HepG2 (cell line): ENCODE measurements around the gene UBE2M. TPM values are rescaled to one million over a fixed set of nuclear protein-coding genes. Genes with fewer than 3 reads are reported as not detected.
A peak's percentile ranks its signal among the peaks of the same experiment; 100 is the strongest.

Experiments
- ATF6 ChIP-seq: sonication (generic); formaldehyde crosslinking; conservative IDR thresholded peaks from 2 replicates; pipeline ENCODE4 v1.4.0; 2020; ENCODE audit warnings: missing genetic modification reagents
- CBFB ChIP-seq: sonication (generic); formaldehyde crosslinking; IDR thresholded peaks from 2 replicates; pipeline ENCODE4 v1.4.0; 2020; ENCODE audit warnings: missing genetic modification reagents
- FOXK2 ChIP-seq: fragments of 450-650 bp; IDR thresholded peaks from 2 replicates; pipeline ENCODE4 v1.6.1; 2016
- GPBP1L1 ChIP-seq: sonication (generic); formaldehyde crosslinking; IDR thresholded peaks from 2 replicates; pipeline ENCODE4 v1.5.0; 2020; ENCODE audit warnings: mild to moderate bottlenecking, missing genetic modification reagents
- GTF2F1 ChIP-seq: fragments of 150-350 bp; IDR thresholded peaks from 2 replicates; pipeline ENCODE4 v1.6.1; 2014; ENCODE audit warnings: low read length
- HMGXB4 ChIP-seq, 2 experiments: sonication (generic) in 1 of 2; formaldehyde crosslinking in 1 of 2; IDR thresholded peaks; 2 replicates each; pipeline versions ENCODE4 v1.4.0 to v1.6.1; 2018 to 2020; ENCODE audit warnings: missing genetic modification reagents in 2 of 2, borderline replicate concordance in 1 of 2, low read depth in 1 of 2, mild to moderate bottlenecking in 1 of 2, missing biosample characterization in 1 of 2
- HNF4G ChIP-seq, 2 experiments: sonication (generic) in 1 of 2; formaldehyde crosslinking in 1 of 2; IDR thresholded peaks; 2 replicates each; pipeline versions ENCODE4 v1.4.0 to v1.6.1; 2011 to 2020; ENCODE audit warnings: borderline replicate concordance in 2 of 2, low read depth in 2 of 2, mild to moderate bottlenecking in 2 of 2, low read length in 1 of 2, missing genetic modification reagents in 1 of 2, moderate library complexity in 1 of 2
- HOXA9 ChIP-seq: sonication (generic); formaldehyde crosslinking; IDR thresholded peaks from 2 replicates; pipeline ENCODE4 v1.8.1; 2022; ENCODE audit warnings: missing genetic modification reagents, mild to moderate bottlenecking, moderate library complexity, borderline replicate concordance
- POLR2AphosphoS2 ChIP-seq: IDR thresholded peaks from 2 replicates; pipeline ENCODE4 v1.6.1; 2011; ENCODE audit warnings: low read depth, low read length, improper control_type of control experiment
- POLR2G ChIP-seq: fragments of 200-400 bp; formaldehyde crosslinking; IDR thresholded peaks from 2 replicates; pipeline ENCODE4 v1.6.1; 2018; ENCODE audit warnings: mild to moderate bottlenecking, low read depth, low read length, moderate library complexity
- PPARG ChIP-seq: conservative IDR thresholded peaks from 2 replicates; pipeline ENCODE4 v1.6.1; 2016; ENCODE audit warnings: missing biosample characterization, missing genetic modification reagents
- TAF1 ChIP-seq: sonication (generic); formaldehyde crosslinking; IDR thresholded peaks from 2 replicates; pipeline ENCODE4 v1.4.0; 2020; ENCODE audit warnings: missing genetic modification reagents
- TCF7L2 ChIP-seq: IDR thresholded peaks from 2 replicates; pipeline ENCODE4 v1.6.1; 2011; ENCODE audit warnings: mild to moderate bottlenecking, low read depth, low read length, moderate library complexity
- TMF1 ChIP-seq: sonication (generic); formaldehyde crosslinking; IDR thresholded peaks from 2 replicates; pipeline ENCODE4 v1.8.1; 2022; ENCODE audit warnings: low read depth, missing genetic modification reagents
- TRIM24 ChIP-seq: sonication (generic); formaldehyde crosslinking; IDR thresholded peaks from 2 replicates; pipeline ENCODE4 v1.8.0; 2022; ENCODE audit warnings: mild to moderate bottlenecking, missing genetic modification reagents
- ZBED4 ChIP-seq: sonication (generic); formaldehyde crosslinking; IDR thresholded peaks from 2 replicates; pipeline ENCODE4 v1.4.0; 2020; ENCODE audit warnings: missing genetic modification reagents, borderline replicate concordance
- ZMAT3 ChIP-seq: sonication (generic); formaldehyde crosslinking; conservative IDR thresholded peaks from 2 replicates; pipeline ENCODE4 v1.7.0; 2021; ENCODE audit warnings: missing genetic modification reagents
- ZNF780A ChIP-seq: sonication (generic); formaldehyde crosslinking; IDR thresholded peaks from 2 replicates; pipeline ENCODE4 v1.8.0; 2022; ENCODE audit warnings: mild to moderate bottlenecking, missing genetic modification reagents, moderate library complexity
- ZNF790 ChIP-seq: sonication (generic); formaldehyde crosslinking; IDR thresholded peaks from 2 replicates; pipeline ENCODE4 v1.8.0; 2022; ENCODE audit warnings: missing genetic modification reagents, mild to moderate bottlenecking, borderline replicate concordance
- ZSCAN22 ChIP-seq: sonication (generic); formaldehyde crosslinking; IDR thresholded peaks from 2 replicates; pipeline ENCODE4 v1.4.0; 2020; ENCODE audit warnings: mild to moderate bottlenecking, missing genetic modification reagents
- polyA plus RNA-seq, 8 experiments: library from polyadenylated mRNA; depleted of rRNA in 3 of 8; stranded (reverse) in 7 of 8; unstranded in 1 of 8; fragments of >200 nt; fragmentation: Illumina TruSeq in 4 of 8; extraction: Trizol in 4 of 8; gene quantifications; 2 replicates each; pipeline versions ENCODE4 v1.2.1 to v1.2.3, GENCODE V29; 2011 to 2016; ENCODE audit warnings: low read depth in 4 of 8, missing spikeins in 1 of 8, mixed read lengths in 1 of 8; ENCODE audit not compliant: insufficient read depth in 1 of 8
- total RNA-seq, 5 experiments: library from RNA; depleted of rRNA; stranded (reverse); fragments of >200 nt; fragmentation: Illumina TruSeq; extraction: Trizol; gene quantifications; 2 replicates each; pipeline ENCODE4 v1.2.3, GENCODE V29; 2016; ENCODE audit warnings: low read depth in 1 of 5

UBE2M gene
- total and polyA plus RNA-seq, 2 of the 13 experiments (the other 11 are each of a cell fraction or from before 2014, with no cell fraction given): 36.2 to 50.3 TPM

- TF ChIP-seq HMGXB4 (CRISPR knock-in tag; IDR thresholded peaks at IDR 0.05; ENCODE audit: borderline replicate concordance in 1 of 2, low read depth in 1 of 2) (peak; percentile 40 to 75; a peak in 3 of 4 replicates), ZBED4 (no peak), ZMAT3 (no peak; the same call in 1 of the 2 replicates), ZNF790 (no peak), PPARG (0 out of 2 replicates have a peak, but pooled peaks have one; percentile 34), TRIM24 (CRISPR knock-in tag) (no peak), HOXA9 (CRISPR knock-in tag) (no peak), TAF1 (CRISPR knock-in tag) (peak; percentile 66), GPBP1L1 (CRISPR knock-in tag) (no peak), HNF4G (IDR thresholded peaks at IDR 0.05; ENCODE audit: borderline replicate concordance, low read depth, low read length) (no peak), HNF4G (CRISPR knock-in tag; IDR thresholded peaks at IDR 0.05; ENCODE audit: borderline replicate concordance, low read depth) (no peak), POLR2AphosphoS2 (no peak), TMF1 (CRISPR knock-in tag) (0 out of 2 replicates have a peak, but pooled peaks have one; percentile 40), TCF7L2 (no peak), ZNF780A (peak; percentile 12; the same call in 1 of the 2 replicates), ATF6 (CRISPR knock-in tag) (no peak), CBFB (CRISPR knock-in tag) (peak; percentile 42; the same call in 1 of the 2 replicates), GTF2F1 (no peak), FOXK2 (no peak), ZSCAN22 (CRISPR knock-in tag) (peak; percentile 38; the same call in 1 of the 2 replicates), POLR2G (peak; percentile 84)
Measured at GRCh38 chr19:58559275-58560006, 1.0 kb upstream of the UBE2M start (continued).
